RWPE2 (cell line): ENCODE results near the gene OR10V1.

ENCODE experiments used
- ATAC-seq: fragments of 200-7000 bp; cut with Tn5 transposase; 3 replicates; pipeline ENCODE4 v1.9.1; 2021; ENCODE audit warnings: low read depth
- DNase-seq: peaks from one replicate; pipeline ENCODE4 v3.0.0-alpha.2; 2020; ENCODE audit warnings: low spot score
- H3K27ac ChIP-seq: fragments of 450-650 bp; 2 replicates; pipeline ENCODE4 v1.5.1; 2017; ENCODE audit warnings: mild to moderate bottlenecking; ENCODE audit not compliant: poor library complexity, severe bottlenecking
- H3K27me3 ChIP-seq: fragments of 250-450 bp; sonication (Bioruptor Pico); 2 replicates; pipeline ENCODE4 v1.5.1; 2021; ENCODE audit warnings: mild to moderate bottlenecking, moderate library complexity; ENCODE audit not compliant: insufficient read depth, poor library complexity, severe bottlenecking
- H3K36me3 ChIP-seq: fragments of 250-450 bp; sonication (Bioruptor Pico); 2 replicates; pipeline ENCODE4 v1.5.1; 2020; ENCODE audit warnings: low read depth, mild to moderate bottlenecking, moderate library complexity
- H3K4me1 ChIP-seq: fragments of 250-450 bp; sonication (Bioruptor Pico); 2 replicates; pipeline ENCODE4 v1.5.1; 2021; ENCODE audit warnings: mild to moderate bottlenecking, moderate library complexity; ENCODE audit not compliant: insufficient read depth, poor library complexity, severe bottlenecking
- H3K4me3 ChIP-seq: fragments of 250-450 bp; sonication (Bioruptor Pico); 2 replicates; pipeline ENCODE4 v1.5.1; 2021; ENCODE audit warnings: mild to moderate bottlenecking, moderate library complexity; ENCODE audit not compliant: severe bottlenecking
- H3K9me3 ChIP-seq: fragments of 250-450 bp; sonication (Bioruptor Pico); 2 replicates; pipeline ENCODE4 v1.5.1; 2021; ENCODE audit warnings: mild to moderate bottlenecking, moderate library complexity; ENCODE audit not compliant: severe bottlenecking
- CTCF ChIP-seq: fragments of 450-650 bp; IDR thresholded peaks from one replicate; pipeline ENCODE4 v1.5.1; 2017; ENCODE audit warnings: mild to moderate bottlenecking, moderate library complexity; ENCODE audit not compliant: poor library complexity, severe bottlenecking

Gene OR10V1

GRCh38 chr11:59729834-59730233 is 16.2 kb upstream of the OR10V1 start:
- no peaks in the 10 kb centered on the region for H3K9me3 ChIP-seq
- no peak for DNase-seq

DNA sequence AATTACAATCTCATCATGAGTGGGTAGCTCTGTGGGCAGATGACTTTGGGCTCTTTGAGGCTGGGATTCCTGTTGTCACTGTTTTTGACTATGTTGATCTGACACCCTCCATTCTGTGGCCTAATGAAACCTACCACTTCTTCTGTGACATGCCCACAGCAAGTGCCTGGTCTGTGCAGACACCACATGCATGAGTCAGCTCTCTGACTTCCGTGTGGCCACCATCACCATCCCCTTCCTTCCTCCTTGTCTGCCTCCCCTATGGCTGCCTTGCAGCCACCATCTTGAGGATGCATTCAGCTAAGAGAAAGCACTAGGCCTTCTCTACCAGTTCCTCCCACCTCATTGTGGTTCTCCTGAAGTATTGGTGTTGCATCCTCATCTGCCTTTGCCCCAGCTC is 15.3 kb upstream of the OR10V1 start:
- no peak for DNase-seq
- TF ChIP-seq CTCF = no peak

More at GRCh38 chr11:59729834-59730233, 16.2 kb upstream of the OR10V1 start:
- Histone ChIP-seq H3K27me3 (no peaks in the 10 kb centered on the region), H3K4me3 (no peak overlapping the region), H3K27ac (no peak overlapping the region), H3K36me3 (no peaks in the 10 kb centered on the region), H3K4me1 (no peaks in the 10 kb centered on the region)
- no peak for ATAC-seq
- no peak for TF ChIP-seq CTCF

DNA sequence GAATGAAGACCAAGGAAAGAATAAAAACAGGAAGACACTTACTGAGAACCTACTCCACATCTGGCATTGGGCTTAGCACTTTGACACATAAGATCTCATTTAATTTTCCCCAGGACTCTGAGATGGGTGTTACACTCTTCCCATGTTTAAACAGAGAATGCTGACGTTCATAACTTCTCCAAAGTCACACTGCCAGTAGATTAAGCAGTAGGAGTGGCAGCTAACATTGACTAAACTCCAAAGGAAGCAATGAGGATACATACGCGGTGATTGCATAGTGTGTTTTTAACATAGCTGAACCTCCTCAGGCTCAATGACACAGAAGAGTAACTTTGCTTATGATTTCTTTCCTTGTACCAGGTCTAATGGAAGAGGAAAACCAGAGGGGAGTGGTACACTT is 14.5 kb upstream of the OR10V1 start:
- no peak for TF ChIP-seq CTCF
- Histone ChIP-seq H3K27ac (no peak overlapping the region), H3K9me3 (no peaks in the 10 kb centered on the region), H3K36me3 (no peaks in the 10 kb centered on the region), H3K4me3 (no peak overlapping the region), H3K4me1 (no peaks in the 10 kb centered on the region), H3K27me3 (no peaks in the 10 kb centered on the region)
- no peak for DNase-seq
- no peak for ATAC-seq

More for the DNA sequence above, 15.3 kb upstream of the OR10V1 start:
- no peak overlapping the region for H3K4me3 ChIP-seq
- H3K27ac ChIP-seq = no peak overlapping the region
- no peak for ATAC-seq
- no peaks in the 10 kb centered on the region for H3K4me1 ChIP-seq
- H3K9me3 ChIP-seq = no peaks in the 10 kb centered on the region
- no peaks in the 10 kb centered on the region for H3K27me3 ChIP-seq
- no peaks in the 10 kb centered on the region for H3K36me3 ChIP-seq

DNA sequence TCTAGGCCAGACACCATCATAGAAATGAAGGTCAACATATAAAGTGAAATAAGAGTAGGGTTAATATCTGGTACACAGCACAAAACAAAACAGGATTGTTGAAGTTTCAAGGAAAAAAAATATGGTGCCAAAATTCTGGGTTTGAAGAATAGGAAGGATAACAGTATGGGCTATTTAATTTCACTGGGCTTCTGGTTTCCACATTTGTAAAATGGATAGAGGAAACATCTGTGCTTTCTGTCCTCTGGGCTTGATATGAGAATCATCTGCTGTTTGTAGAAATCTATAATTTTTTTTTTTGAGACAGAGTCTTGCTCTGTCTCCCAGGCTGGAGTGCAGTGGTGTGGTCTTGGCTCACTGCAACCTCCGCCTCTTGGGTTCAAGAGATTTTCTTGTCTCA is 13.8 kb upstream of the OR10V1 start:
- no peak overlapping the region for H3K27ac ChIP-seq
- no peaks in the 10 kb centered on the region for H3K4me1 ChIP-seq
- no peaks in the 10 kb centered on the region for H3K27me3 ChIP-seq
- no peak for TF ChIP-seq CTCF
- ATAC-seq (no peak), DNase-seq (no peak)
- no peaks in the 10 kb centered on the region for H3K9me3 ChIP-seq
- H3K4me3 ChIP-seq = no peak overlapping the region
- H3K36me3 ChIP-seq = no peaks in the 10 kb centered on the region

- ATAC-seq (no peak), DNase-seq (no peak)
- no peaks in the 10 kb centered on the region for H3K9me3 ChIP-seq
- no peaks in the 10 kb centered on the region for H3K36me3 ChIP-seq
- H3K4me3 ChIP-seq = no peak overlapping the region
- no peak overlapping the region for H3K27ac ChIP-seq
- TF ChIP-seq CTCF = no peak
- no peaks in the 10 kb centered on the region for H3K4me1 ChIP-seq
- no peaks in the 10 kb centered on the region for H3K27me3 ChIP-seq
Observed at GRCh38 chr11:59724066-59724465, 10.4 kb upstream of the OR10V1 start.
